Nephron (organoid): ENCODE data around the gene COX10.

Source experiments
- H3K27ac Mint-ChIP-seq, 3 experiments: 2 replicates each; pipeline ENCODE4 v1.8.0; 2020; ENCODE audit warnings: mixed read lengths in 3 of 3, mild to moderate bottlenecking in 2 of 3, moderate library complexity in 1 of 3
- H3K27me3 Mint-ChIP-seq: 2 replicates; pipeline ENCODE4 v1.8.0; 2021; ENCODE audit warnings: low read depth, mild to moderate bottlenecking, moderate library complexity, mixed read lengths
- H3K36me3 Mint-ChIP-seq: 2 replicates; pipeline ENCODE4 v1.8.0; 2020; ENCODE audit warnings: low read depth, mixed read lengths
- H3K4me1 Mint-ChIP-seq: 2 replicates; pipeline ENCODE4 v1.8.0; 2020; ENCODE audit warnings: mixed read lengths
- H3K4me3 Mint-ChIP-seq, 3 experiments: 2 replicates each; pipeline ENCODE4 v1.8.0; 2020; ENCODE audit warnings: mild to moderate bottlenecking in 3 of 3, mixed read lengths in 3 of 3, moderate library complexity in 2 of 3
- H3K9me3 Mint-ChIP-seq: 2 replicates; pipeline ENCODE4 v1.8.0; 2020; ENCODE audit warnings: mixed read lengths
- CTCF ChIP-seq, 3 experiments: fragments of 200-600 bp; sonication (generic); IDR thresholded peaks; one replicate each; pipeline ENCODE4 v1.5.0; 2021; ENCODE audit warnings: antibody characterized with exemption in 3 of 3; ENCODE audit not compliant: unreplicated experiment in 3 of 3

Gene COX10

DNA sequence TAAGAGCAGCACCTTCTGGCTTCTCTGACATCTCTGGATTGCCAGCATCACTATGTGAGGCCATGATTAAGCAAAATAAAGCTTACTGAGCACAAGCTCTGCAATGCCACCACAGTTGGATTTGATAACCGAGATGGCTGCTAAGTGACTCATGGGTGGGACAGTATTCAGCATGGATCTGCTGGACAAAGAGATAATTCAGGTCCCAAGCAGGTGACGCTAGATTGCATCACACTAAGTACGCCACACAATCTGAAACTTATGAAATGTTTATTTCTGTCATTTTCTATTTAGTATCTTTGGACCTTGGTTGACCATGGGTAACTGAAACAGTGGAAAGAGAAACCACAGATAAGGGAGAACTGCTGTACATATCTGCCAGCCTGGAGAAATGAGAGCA lies 139.9 kb downstream of the COX10 start:
- H3K36me3 Mint-ChIP-seq, result peaks cover 63% of the 10 kb centered on the region
- H3K4me1 Mint-ChIP-seq, result no peaks in the 10 kb centered on the region
- H3K27ac Mint-ChIP-seq, result no peak overlapping the region
- no peak overlapping the region for H3K4me3 Mint-ChIP-seq
- peaks cover 13% of the 10 kb centered on the region for H3K9me3 Mint-ChIP-seq
- TF ChIP-seq CTCF (IDR thresholded peaks at IDR 0.05; ENCODE audit: unreplicated experiment in 3 of 3), result no peak
- H3K27me3 Mint-ChIP-seq, result peaks cover 3% of the 10 kb centered on the region

GRCh38 chr17:14211246-14211645 lies 141.9 kb downstream of the COX10 start:
- Mint-ChIP-seq H3K36me3 (peaks cover 60% of the 10 kb centered on the region), H3K27me3 (peaks cover 3% of the 10 kb centered on the region), H3K4me1 (no peaks in the 10 kb centered on the region), H3K27ac (no peak overlapping the region), H3K4me3 (no peak overlapping the region), H3K9me3 (peaks cover 13% of the 10 kb centered on the region)
- no peak for TF ChIP-seq CTCF (IDR thresholded peaks at IDR 0.05; ENCODE audit: unreplicated experiment in 3 of 3)

DNA sequence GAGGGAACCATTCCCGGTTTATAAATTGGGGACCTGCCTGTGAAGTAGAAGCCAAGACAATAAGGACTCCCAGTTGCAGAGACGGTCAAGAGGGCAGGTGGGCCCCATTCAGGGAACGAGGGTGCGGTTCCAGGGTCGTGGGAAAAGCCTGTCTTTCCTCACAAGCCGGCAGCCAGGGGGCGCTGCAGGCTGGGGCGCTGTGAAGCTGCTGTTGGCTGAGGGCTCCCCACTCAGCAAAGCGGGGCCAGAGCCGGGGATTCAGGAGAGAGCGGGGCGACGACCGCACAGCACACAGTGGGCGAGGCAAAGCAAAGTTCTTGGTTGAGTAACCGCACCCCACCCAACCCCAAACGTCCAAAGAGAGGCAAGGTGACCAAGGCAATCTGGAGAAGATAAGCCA lies 142.5 kb downstream of the COX10 start:
- no peaks in the 10 kb centered on the region for H3K4me1 Mint-ChIP-seq
- no peak for TF ChIP-seq CTCF (IDR thresholded peaks at IDR 0.05; ENCODE audit: unreplicated experiment in 3 of 3)
- H3K27me3 Mint-ChIP-seq, result peaks cover 3% of the 10 kb centered on the region
- H3K36me3 Mint-ChIP-seq, result peaks cover 63% of the 10 kb centered on the region
- no peak overlapping the region for H3K4me3 Mint-ChIP-seq
- H3K27ac Mint-ChIP-seq, result no peak overlapping the region
- peaks cover 13% of the 10 kb centered on the region for H3K9me3 Mint-ChIP-seq

DNA sequence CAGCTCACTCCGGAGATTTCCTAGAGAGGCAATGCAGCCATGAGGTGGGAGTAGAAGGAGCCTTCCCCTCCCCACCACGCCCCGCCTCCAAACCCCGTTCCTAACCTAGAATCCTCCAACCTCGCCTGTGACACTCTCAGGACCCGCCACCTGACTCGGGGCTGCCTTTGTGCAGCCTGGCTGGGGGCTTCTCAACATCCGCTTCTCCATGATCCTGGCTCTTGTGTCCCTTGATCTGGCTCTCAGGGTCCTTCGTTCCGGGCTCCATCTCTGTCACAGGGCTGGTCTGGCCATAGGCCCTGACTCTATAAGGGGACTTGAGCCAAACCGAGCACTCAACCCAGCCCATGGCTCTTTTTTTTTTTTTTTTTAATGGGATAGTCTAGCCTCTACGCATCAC lies 143.1 kb downstream of the COX10 start:
- Mint-ChIP-seq H3K4me1 (no peaks in the 10 kb centered on the region), H3K4me3 (no peak overlapping the region), H3K36me3 (peaks cover 62% of the 10 kb centered on the region), H3K27ac (no peak overlapping the region), H3K27me3 (peaks cover 3% of the 10 kb centered on the region), H3K9me3 (peaks cover 13% of the 10 kb centered on the region)
- no peak for TF ChIP-seq CTCF (IDR thresholded peaks at IDR 0.05; ENCODE audit: unreplicated experiment in 3 of 3)

DNA sequence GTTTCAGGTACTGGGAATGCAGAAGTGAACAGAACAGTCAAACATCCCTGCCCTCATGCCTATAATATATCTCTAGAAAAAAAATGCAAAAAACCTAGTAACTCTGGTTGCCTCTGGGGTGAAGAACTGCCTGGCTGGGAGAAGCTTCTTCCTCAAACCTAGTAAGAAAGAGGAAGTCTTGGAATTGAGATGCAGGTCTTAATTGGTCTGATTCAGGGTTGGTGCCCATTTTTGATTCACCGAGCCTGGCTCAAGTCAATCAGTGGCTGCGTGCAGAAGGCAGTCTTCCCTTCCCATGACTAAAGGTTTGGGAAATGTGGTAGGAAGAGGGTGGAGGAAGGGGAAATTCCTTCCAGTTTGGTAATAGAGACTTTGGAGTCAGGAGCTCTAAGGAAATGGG lies 145.0 kb downstream of the COX10 start:
- TF ChIP-seq CTCF (IDR thresholded peaks at IDR 0.05; ENCODE audit: unreplicated experiment in 3 of 3), result no peak
- Mint-ChIP-seq H3K36me3 (peaks cover 51% of the 10 kb centered on the region), H3K4me1 (no peaks in the 10 kb centered on the region), H3K27ac (no peak overlapping the region), H3K27me3 (peaks cover 3% of the 10 kb centered on the region), H3K4me3 (no peak overlapping the region), H3K9me3 (peaks cover 13% of the 10 kb centered on the region)

DNA sequence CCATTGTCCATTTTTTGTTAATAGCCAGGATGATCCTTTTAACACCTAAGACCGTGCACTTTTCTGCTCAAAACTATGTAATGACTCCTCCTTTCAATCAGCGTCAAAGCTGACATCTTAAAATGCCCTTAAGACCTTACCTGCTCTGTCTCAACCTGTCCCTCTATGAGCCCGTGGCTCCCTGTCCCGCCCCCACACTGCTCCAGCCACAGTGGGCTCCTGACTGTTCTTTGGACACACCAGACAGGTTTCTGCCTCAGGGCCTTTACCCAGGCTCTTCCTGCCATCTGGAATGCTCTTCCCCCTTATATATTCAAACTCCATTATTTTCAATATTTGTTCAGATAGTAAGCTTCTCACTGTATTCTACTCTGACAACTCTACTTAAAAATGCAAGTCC lies 153.3 kb downstream of the COX10 start:
- peaks cover 12% of the 10 kb centered on the region for H3K4me1 Mint-ChIP-seq
- H3K4me3 Mint-ChIP-seq, result no peak overlapping the region
- TF ChIP-seq CTCF (IDR thresholded peaks at IDR 0.05; ENCODE audit: unreplicated experiment in 3 of 3), result no peak
- peaks cover 4% of the 10 kb centered on the region for H3K36me3 Mint-ChIP-seq
- peaks cover 23% of the 10 kb centered on the region for H3K27me3 Mint-ChIP-seq
- H3K27ac Mint-ChIP-seq, result no peak overlapping the region
- H3K9me3 Mint-ChIP-seq, result no peaks in the 10 kb centered on the region
